Caco-2 (cell line): ENCODE measurements around the gene PRR22. TPM values are rescaled to one million over a fixed set of nuclear protein-coding genes. Genes with fewer than 3 reads are reported as not detected.

Source experiments
- BruUV-seq: library from RNA; stranded (reverse); fragments of 400-500 nt; replicated peaks from 2 replicates; lab custom pipeline; 2021; lab: Mats Ljungman, UMichigan
- CTCF ChIA-PET: fragments of 300-600 bp; sonication (Branson Sonifier 250); formaldehyde crosslinking; loops from one replicate; lab custom pipeline; 2022; ENCODE audit warnings: antibody characterized with exemption; lab: Charles Lee
- POLR2A ChIA-PET: fragments of 300-600 bp; sonication (Branson Sonifier 250); formaldehyde crosslinking; loops from one replicate; lab custom pipeline; 2022; ENCODE audit warnings: antibody characterized with exemption; lab: Charles Lee
- DNase-seq, 2 experiments: peaks; one replicate each; pipeline versions ENCODE4 v3.0.0 to v3.0.0-alpha.2; 2020 to 2022
- H3K27me3 ChIP-seq: replicated peaks from 2 replicates; pipeline ENCODE4 v1.6.0; 2011; ENCODE audit warnings: low read length; ENCODE audit not compliant: control insufficient read depth, insufficient read depth
- H3K36me3 ChIP-seq: 2 replicates; pipeline ENCODE4 v1.5.1; 2011; ENCODE audit warnings: low read length; ENCODE audit not compliant: control insufficient read depth, insufficient read depth
- H3K4me1 ChIP-seq: fragments of 250-450 bp; sonication (Bioruptor Pico); 2 replicates; pipeline ENCODE4 v1.5.1; 2020; ENCODE audit warnings: mild to moderate bottlenecking
- H3K4me3 ChIP-seq: 2 replicates; pipeline ENCODE4 v1.5.1; 2011; ENCODE audit warnings: low read depth, mild to moderate bottlenecking, control low read depth, low read length
- H3K9me3 ChIP-seq: fragments of 250-450 bp; sonication (Bioruptor Pico); 2 replicates; pipeline ENCODE4 v1.5.1; 2020; ENCODE audit warnings: mild to moderate bottlenecking, moderate library complexity
- H3K27ac Mint-ChIP-seq: one replicate; pipeline ENCODE4 v1.8.0; 2022; ENCODE audit warnings: mixed read lengths; ENCODE audit not compliant: unreplicated experiment
- H3K27me3 Mint-ChIP-seq: one replicate; pipeline ENCODE4 v1.8.0; 2022; ENCODE audit warnings: mixed read lengths; ENCODE audit not compliant: insufficient read depth, unreplicated experiment
- H3K36me3 Mint-ChIP-seq: one replicate; pipeline ENCODE4 v1.8.0; 2022; ENCODE audit warnings: mild to moderate bottlenecking, mixed read lengths; ENCODE audit not compliant: insufficient read depth, unreplicated experiment
- H3K4me1 Mint-ChIP-seq: one replicate; pipeline ENCODE4 v1.8.0; 2022; ENCODE audit warnings: low read depth, mixed read lengths; ENCODE audit not compliant: unreplicated experiment
- H3K4me3 Mint-ChIP-seq: one replicate; pipeline ENCODE4 v1.8.0; 2022; ENCODE audit warnings: mild to moderate bottlenecking, moderate library complexity, mixed read lengths; ENCODE audit not compliant: unreplicated experiment
- H3K9me3 Mint-ChIP-seq: one replicate; pipeline ENCODE4 v1.8.0; 2022; ENCODE audit warnings: mixed read lengths; ENCODE audit not compliant: unreplicated experiment
- intact Hi-C: fragments of 100-400 bp; cut with micrococcal nuclease; formaldehyde crosslinking; loops from one replicate; pipeline ENCODE4 v1.10.0; 2022; ENCODE audit not compliant: unreplicated experiment
- total RNA-seq: library from RNA; stranded (reverse); gene quantifications from 2 replicates; pipeline ENCODE4 v1.2.3, GENCODE V29; 2022
- TF ChIP-seq, protein P1 (sequence below), 2 experiments: fragments of 200-600 bp in 1 of 2; IDR thresholded peaks; 1 replicate in 1 of 2; 2 replicates in 1 of 2; pipeline versions ENCODE4 v1.5.1 to v1.8.0; 2011 to 2022; ENCODE audit warnings: antibody characterized with exemption in 1 of 2, control low read depth in 1 of 2, inconsistent platforms in 1 of 2, low read depth in 1 of 2, low read length in 1 of 2, mild to moderate bottlenecking in 1 of 2, moderate library complexity in 1 of 2; ENCODE audit not compliant: insufficient read depth in 1 of 2, severe bottlenecking in 1 of 2, unreplicated experiment in 1 of 2

Gene PRR22
- total RNA-seq, 1 experiment from 2014 or later, result 7.1 TPM

DNA sequence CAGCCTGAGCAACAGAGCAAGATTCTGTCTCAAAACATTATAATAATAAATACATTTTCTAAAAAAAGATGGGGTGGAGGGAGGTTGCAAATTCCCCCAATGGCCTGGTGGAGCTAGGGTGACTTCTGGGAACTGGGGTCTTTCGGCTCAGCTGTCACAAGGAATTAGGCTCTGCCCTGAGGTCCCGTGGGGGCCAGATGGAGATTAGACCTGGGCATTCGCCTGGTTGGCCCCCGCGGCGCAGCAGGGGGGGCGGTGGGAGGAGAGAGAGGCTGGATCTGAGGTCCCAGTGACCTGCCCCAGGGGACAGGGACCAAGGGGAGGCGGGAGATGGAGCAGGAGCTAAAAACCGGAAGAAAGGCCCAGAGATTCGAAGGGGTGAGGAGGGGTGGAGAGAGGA, 40.2 kb upstream of the PRR22 start:
- Histone ChIP-seq H3K27me3 (no peaks in the 10 kb centered on the region), H3K9me3 (no peaks in the 10 kb centered on the region), H3K36me3 (no peaks in the 10 kb centered on the region), H3K4me3 (no peak overlapping the region), H3K4me1 (peaks cover 5% of the 10 kb centered on the region; the same call in 1 of the 2 replicates)
- POLR2A ChIA-PET, result no interaction called here
- CTCF ChIA-PET, result interaction anchor here (1.9 kb wide), 1 partner anchor 21 kb away, joined by 6 read pairs; no protein-coding TSS in a partner anchor
- Mint-ChIP-seq H3K36me3 (peaks cover 12% of the 10 kb centered on the region), H3K4me1 (peaks cover 7% of the 10 kb centered on the region), H3K9me3 (no peaks in the 10 kb centered on the region), H3K4me3 (no peak overlapping the region), H3K27ac (no peak overlapping the region), H3K27me3 (no peaks in the 10 kb centered on the region)
- BruUV-seq, result no TSS peak
- DNase-seq, result no peak
- intact Hi-C loops, result loop anchor here (5.0 kb wide), 1 partner anchor 78 kb away; the partner anchor contains the start of genes NDUFA11 and VMAC
- TF ChIP-seq, protein P1, sequence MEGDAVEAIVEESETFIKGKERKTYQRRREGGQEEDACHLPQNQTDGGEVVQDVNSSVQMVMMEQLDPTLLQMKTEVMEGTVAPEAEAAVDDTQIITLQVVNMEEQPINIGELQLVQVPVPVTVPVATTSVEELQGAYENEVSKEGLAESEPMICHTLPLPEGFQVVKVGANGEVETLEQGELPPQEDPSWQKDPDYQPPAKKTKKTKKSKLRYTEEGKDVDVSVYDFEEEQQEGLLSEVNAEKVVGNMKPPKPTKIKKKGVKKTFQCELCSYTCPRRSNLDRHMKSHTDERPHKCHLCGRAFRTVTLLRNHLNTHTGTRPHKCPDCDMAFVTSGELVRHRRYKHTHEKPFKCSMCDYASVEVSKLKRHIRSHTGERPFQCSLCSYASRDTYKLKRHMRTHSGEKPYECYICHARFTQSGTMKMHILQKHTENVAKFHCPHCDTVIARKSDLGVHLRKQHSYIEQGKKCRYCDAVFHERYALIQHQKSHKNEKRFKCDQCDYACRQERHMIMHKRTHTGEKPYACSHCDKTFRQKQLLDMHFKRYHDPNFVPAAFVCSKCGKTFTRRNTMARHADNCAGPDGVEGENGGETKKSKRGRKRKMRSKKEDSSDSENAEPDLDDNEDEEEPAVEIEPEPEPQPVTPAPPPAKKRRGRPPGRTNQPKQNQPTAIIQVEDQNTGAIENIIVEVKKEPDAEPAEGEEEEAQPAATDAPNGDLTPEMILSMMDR (IDR thresholded peaks at IDR 0.05; ENCODE audit: insufficient read depth in 1 of 2, low read depth in 1 of 2, low read length in 1 of 2, severe bottlenecking in 1 of 2, unreplicated experiment in 1 of 2), result no peak

DNA sequence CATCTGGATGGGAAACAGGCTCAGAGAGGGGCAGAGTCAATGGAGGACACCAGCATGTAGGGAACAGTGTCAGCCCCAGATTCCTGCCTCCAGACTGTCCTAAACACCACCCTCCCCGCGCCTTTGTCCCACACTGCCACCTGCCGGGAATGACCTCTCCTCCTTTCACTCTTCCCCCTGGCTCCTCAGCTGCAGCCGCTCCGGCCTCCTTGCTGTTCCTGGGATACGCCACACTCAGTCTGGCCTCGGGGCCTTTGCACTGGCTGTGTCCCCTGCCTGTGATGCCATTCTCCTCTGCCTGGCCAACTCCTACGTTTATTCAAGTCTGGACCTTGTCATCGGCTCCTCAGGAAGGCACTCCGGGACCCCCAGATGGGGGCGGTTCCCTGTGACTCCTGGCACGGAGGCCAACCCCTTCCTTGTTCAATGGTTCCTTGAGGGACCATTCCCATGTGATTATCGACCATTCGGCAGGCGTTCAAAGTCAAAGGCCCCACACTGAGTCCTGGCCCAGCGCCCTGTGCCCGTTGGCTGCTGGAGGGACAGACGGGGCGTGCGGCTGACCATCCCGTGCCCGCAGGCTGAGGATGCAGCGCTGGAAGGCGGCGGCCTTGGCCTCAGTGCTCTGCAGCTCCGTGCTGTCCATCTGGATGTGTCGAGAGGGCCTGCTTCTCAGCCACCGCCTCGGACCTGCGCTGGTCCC, 39.2 kb upstream of the PRR22 start:
- no peaks in the 10 kb centered on the region for H3K9me3 ChIP-seq
- H3K4me1 ChIP-seq, result peaks cover 5% of the 10 kb centered on the region; the same call in 1 of the 2 replicates
- CTCF ChIA-PET, result interaction anchor here (1.9 kb wide), 1 partner anchor 20 kb away, joined by 6 read pairs; no protein-coding TSS in a partner anchor
- Mint-ChIP-seq H3K9me3 (no peaks in the 10 kb centered on the region), H3K4me1 (peaks cover 7% of the 10 kb centered on the region), H3K4me3 (no peak overlapping the region), H3K36me3 (peaks cover 10% of the 10 kb centered on the region), H3K27ac (no peak overlapping the region), H3K27me3 (no peaks in the 10 kb centered on the region)
- DNase-seq, result peak; percentile 74 to 75
- no TSS peak for BruUV-seq
- intact Hi-C loops, result loop anchor here (1.0 kb wide), 1 partner anchor 19 kb away; no protein-coding TSS in a partner anchor
- no peaks in the 10 kb centered on the region for H3K27me3 ChIP-seq
- no peaks in the 10 kb centered on the region for H3K36me3 ChIP-seq
- H3K4me3 ChIP-seq, result no peak overlapping the region
- POLR2A ChIA-PET, result no interaction called here
- TF ChIP-seq, protein P1 (IDR thresholded peaks at IDR 0.05; ENCODE audit: insufficient read depth in 1 of 2, low read depth in 1 of 2, low read length in 1 of 2, severe bottlenecking in 1 of 2, unreplicated experiment in 1 of 2), result peak; percentile 29 to 61

DNA sequence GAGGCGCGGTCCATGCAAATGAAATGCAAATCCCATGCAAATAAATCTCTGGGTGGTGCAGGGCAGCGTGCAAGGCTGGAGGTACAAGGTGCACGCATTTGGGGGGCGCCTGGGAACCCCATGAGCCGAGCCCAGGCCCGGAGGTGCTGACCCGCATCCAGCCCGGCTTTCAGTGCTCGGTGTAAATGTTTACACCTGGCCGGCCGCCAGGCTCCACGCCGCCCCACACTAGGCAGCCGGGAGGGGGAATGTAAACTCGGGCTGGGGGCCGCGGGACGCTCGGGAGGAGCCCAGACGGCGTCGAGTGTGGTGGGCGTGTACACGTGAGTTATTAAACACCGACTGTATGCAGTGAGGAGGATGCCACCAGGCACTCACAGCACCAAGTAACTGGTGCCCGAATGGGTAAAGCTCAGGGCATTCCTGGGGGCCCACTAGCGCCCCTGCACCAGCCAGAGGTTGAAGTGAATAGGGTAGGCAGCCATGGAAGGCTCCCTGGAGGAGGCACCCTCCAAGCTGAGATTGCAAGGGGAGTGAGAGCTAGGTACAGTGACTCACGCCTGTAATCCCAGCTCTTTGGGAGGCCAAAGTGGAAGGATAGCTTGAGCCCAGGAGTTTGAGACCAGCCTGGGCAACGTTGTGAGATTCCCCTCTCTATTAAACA, 37.8 kb upstream of the PRR22 start:
- H3K36me3 ChIP-seq, result no peaks in the 10 kb centered on the region
- H3K27ac Mint-ChIP-seq, result no peak overlapping the region
- TF ChIP-seq, protein P1 (IDR thresholded peaks at IDR 0.05; ENCODE audit: insufficient read depth in 1 of 2, low read depth in 1 of 2, low read length in 1 of 2, severe bottlenecking in 1 of 2, unreplicated experiment in 1 of 2), result no peak
- DNase-seq, result no peak
- H3K4me1 Mint-ChIP-seq, result peaks cover 5% of the 10 kb centered on the region
- intact Hi-C loops, result no loop called here
- no TSS peak for BruUV-seq
- peaks cover 4% of the 10 kb centered on the region; the same call in 1 of the 2 replicates for H3K4me1 ChIP-seq
- H3K9me3 ChIP-seq, result no peaks in the 10 kb centered on the region
- POLR2A ChIA-PET, result no interaction called here
- CTCF ChIA-PET, result interaction anchor here (1.1 kb wide), 1 partner anchor 18 kb away, joined by 8 read pairs; no protein-coding TSS in a partner anchor
- no peaks in the 10 kb centered on the region for H3K27me3 ChIP-seq
- no peaks in the 10 kb centered on the region for H3K27me3 Mint-ChIP-seq
- H3K9me3 Mint-ChIP-seq, result no peaks in the 10 kb centered on the region
- no peak overlapping the region for H3K4me3 ChIP-seq
- H3K36me3 Mint-ChIP-seq, result no peaks in the 10 kb centered on the region
- no peak overlapping the region for H3K4me3 Mint-ChIP-seq
